ENCODE results near the gene UCN. TPM values are rescaled to one million over a fixed set of nuclear protein-coding genes. Genes with fewer than 3 reads are reported as not detected.

Gene UCN
- total RNA-seq, 1 donor from 2014 or later: not detected

DNA sequence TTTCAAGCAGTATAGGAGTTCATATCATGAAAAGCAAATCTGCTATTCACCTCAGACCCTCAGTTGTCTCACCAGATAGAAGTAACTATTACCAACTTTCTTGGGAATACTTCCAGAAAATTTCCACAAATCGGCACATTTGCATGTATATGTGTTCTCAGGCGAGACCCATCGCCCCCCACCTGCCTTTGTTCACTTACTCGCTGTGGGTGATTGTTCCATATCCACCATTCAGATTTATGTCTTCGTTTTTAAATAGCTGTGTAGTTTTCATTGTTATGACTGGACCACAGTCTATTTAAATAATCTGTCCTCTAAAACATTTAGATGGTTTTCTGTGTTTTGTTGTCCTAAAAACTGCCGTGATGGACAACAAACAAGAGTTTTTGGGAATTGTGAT lies 22.8 kb downstream of the UCN start:
- Histone ChIP-seq H3K4me1 (no peaks in the 10 kb centered on the region), H3K36me3 (no peaks in the 10 kb centered on the region), H3K27me3 (no peaks in the 10 kb centered on the region), H3K4me3 (no peak overlapping the region), H3K9me3 (no peaks in the 10 kb centered on the region), H3K27ac (no peak overlapping the region)
- intact Hi-C loops (cut with DNase I): loop anchor here (10.0 kb wide), 1 partner anchor 441 kb away; the partner anchor contains the start of gene DPYSL5
- TF ChIP-seq, protein P1, sequence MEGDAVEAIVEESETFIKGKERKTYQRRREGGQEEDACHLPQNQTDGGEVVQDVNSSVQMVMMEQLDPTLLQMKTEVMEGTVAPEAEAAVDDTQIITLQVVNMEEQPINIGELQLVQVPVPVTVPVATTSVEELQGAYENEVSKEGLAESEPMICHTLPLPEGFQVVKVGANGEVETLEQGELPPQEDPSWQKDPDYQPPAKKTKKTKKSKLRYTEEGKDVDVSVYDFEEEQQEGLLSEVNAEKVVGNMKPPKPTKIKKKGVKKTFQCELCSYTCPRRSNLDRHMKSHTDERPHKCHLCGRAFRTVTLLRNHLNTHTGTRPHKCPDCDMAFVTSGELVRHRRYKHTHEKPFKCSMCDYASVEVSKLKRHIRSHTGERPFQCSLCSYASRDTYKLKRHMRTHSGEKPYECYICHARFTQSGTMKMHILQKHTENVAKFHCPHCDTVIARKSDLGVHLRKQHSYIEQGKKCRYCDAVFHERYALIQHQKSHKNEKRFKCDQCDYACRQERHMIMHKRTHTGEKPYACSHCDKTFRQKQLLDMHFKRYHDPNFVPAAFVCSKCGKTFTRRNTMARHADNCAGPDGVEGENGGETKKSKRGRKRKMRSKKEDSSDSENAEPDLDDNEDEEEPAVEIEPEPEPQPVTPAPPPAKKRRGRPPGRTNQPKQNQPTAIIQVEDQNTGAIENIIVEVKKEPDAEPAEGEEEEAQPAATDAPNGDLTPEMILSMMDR (IDR thresholded peaks at IDR 0.05): no peak
- DNase-seq (ENCODE audit: low spot score in 2 of 2): no peak

DNA sequence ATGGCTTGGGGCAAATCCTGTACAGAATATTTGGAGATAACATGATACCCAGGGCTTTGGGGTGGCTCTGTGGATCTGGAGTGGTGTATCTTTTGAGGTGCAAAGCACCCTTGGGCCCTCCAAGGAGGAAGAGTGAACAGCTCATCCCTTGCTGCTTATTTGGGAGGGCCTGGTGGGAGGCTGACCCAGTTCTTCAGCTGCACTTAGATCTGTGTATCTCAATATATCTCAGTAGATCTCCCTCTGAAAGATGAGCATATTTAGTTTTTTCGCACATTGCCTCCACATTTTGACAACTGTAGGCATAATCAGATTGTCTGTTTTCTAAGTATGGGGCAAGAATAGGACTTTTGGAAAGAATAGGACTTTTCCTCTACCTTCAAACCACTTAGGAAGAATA lies 23.2 kb downstream of the UCN start:
- Histone ChIP-seq H3K4me1 (no peaks in the 10 kb centered on the region), H3K36me3 (no peaks in the 10 kb centered on the region), H3K9me3 (no peaks in the 10 kb centered on the region), H3K4me3 (no peak overlapping the region), H3K27ac (no peak overlapping the region), H3K27me3 (no peaks in the 10 kb centered on the region)
- DNase-seq (ENCODE audit: low spot score in 2 of 2): no peak
- intact Hi-C loops (cut with DNase I): loop anchor here (10.0 kb wide), 1 partner anchor 440 kb away; the partner anchor contains the start of gene DPYSL5
- TF ChIP-seq, protein P1 (IDR thresholded peaks at IDR 0.05): no peak

DNA sequence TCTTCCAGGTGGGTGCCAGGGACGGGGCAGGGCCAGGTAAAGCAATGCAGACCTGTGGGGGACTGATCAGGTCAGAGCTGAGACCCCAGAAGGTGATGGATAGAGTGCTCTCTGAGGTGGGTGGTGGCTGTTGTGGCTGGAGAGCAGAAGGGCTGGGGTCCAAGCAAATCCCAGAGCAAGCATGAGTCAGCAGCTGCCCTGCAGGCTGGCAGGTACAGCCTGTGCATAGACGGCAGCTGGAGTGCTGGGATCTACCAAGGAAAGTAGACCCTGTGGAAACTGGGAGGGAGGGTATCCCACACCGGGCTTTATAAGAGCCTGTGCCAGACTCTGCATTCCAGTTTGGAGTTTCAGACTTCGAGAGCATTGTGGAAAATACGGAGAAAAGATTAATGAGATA lies 25.4 kb downstream of the UCN start:
- Histone ChIP-seq H3K4me3 (no peak overlapping the region), H3K4me1 (no peaks in the 10 kb centered on the region), H3K27ac (no peak overlapping the region), H3K9me3 (no peaks in the 10 kb centered on the region), H3K36me3 (no peaks in the 10 kb centered on the region), H3K27me3 (no peaks in the 10 kb centered on the region)
- no peak for DNase-seq (ENCODE audit: low spot score in 2 of 2)
- TF ChIP-seq, protein P1 (IDR thresholded peaks at IDR 0.05): no peak
- intact Hi-C loops (cut with DNase I): loop anchor here (10.0 kb wide), 1 partner anchor 438 kb away; the partner anchor contains the start of gene DPYSL5

DNA sequence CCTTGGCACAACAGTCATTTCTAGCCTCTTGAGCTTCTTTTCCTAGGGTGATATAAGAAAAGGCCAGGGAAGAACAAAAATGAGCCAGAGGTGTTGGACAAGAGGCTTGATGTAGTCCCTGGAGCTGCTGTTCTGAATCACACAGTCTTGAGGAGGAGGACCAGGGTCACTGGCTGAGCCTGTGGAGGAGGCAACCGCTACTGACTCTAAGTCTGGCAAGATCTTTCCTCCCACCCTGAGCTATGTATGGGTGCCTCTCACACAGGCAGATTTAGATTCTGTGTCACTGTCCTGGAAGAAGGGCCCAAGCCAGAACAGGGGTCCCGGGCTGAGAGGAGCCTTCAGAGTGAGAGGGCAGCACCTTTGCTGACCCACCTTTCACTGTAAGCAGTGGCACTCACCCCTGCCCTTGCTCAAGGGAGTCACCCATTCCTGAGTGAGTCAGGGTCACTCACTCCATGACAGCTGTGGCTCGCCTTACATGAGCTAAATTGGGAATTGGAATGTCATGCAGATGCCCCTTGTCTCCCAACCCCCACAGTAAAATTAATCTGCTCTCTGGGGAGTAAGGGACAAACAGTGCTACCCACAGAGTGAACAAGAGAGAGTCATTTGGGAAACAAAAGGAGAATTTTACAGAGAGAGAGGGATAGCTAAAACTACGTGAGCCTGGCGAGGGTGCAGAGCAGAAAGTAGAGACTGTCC lies 26.2 kb downstream of the UCN start, which contains the start of gene TRIM54:
Gene TRIM54 (plus strand): TSS at position 575 of the 705 bp plus-strand sequence. CDS start 303 bp downstream, outside the sequence.
- intact Hi-C loops (cut with DNase I): loop anchor here (10.0 kb wide), 1 partner anchor 437 kb away; the partner anchor contains the start of gene DPYSL5
- Histone ChIP-seq H3K9me3 (no peaks in the 10 kb centered on the region), H3K27me3 (no peaks in the 10 kb centered on the region), H3K4me3 (no peak within 1 kb of the TSS), H3K36me3 (no peaks in the 10 kb centered on the region), H3K27ac (no peak within 1 kb of the TSS), H3K4me1 (no peaks in the 10 kb centered on the region)
- TF ChIP-seq, protein P1 (IDR thresholded peaks at IDR 0.05): no peak
- DNase-seq (ENCODE audit: low spot score in 2 of 2): no peak

DNA sequence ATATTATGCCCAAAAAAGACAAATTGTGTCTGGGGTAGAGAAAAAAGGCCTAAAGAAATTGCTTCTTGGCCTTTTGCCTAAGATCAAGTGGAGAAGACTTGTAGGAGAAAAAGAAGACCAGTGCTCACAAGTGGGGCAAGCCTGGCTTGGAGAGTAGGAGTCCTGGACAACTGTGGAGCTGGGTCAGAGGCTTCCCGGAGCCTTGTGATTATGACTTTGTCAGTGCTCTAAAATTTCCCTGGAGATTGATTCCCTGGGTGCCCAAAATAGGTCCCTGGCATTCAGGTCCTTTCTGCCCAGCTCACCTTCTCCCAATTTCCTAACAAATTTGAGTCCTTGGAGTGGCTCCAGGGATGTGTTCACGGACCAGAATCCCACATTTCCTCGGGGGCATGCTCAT lies 26.8 kb downstream of the UCN start:
- intact Hi-C loops (cut with DNase I): loop anchor here (10.0 kb wide), 1 partner anchor 437 kb away; the partner anchor contains the start of gene DPYSL5
- Histone ChIP-seq H3K27me3 (no peaks in the 10 kb centered on the region), H3K4me3 (no peak overlapping the region), H3K4me1 (no peaks in the 10 kb centered on the region), H3K27ac (no peak overlapping the region), H3K36me3 (no peaks in the 10 kb centered on the region), H3K9me3 (no peaks in the 10 kb centered on the region)
- TF ChIP-seq, protein P1 (IDR thresholded peaks at IDR 0.05): no peak
- no peak for DNase-seq (ENCODE audit: low spot score in 2 of 2)
